ENCODE data around the gene CYSRT1.

- TF ChIP-seq POLR2A (IDR thresholded peaks at IDR 0.05) (no peak), CTCF (IDR thresholded peaks at IDR 0.05) (no peak)
These were observed 50.2 kb downstream of the CYSRT1 start for GRCh38 chr9:137275203-137275587.
